HG03196 (cell line): ENCODE data around the gene ECEL1.
"Not testable (repeated sequence)": the region's sequence is repeated elsewhere in the genome, so short reads cannot be mapped to it uniquely, and the experiment has no call there.

Experiments used
- ATAC-seq: cut with Tn5 transposase; IDR thresholded peaks from one replicate; pipeline ENCODE4 v1.9.1; 2021; ENCODE audit not compliant: unreplicated experiment

Gene ECEL1

GRCh38 chr2:232443669-232444408 lies 43.8 kb downstream of the ECEL1 start:
- not testable (repeated sequence) for ATAC-seq

DNA sequence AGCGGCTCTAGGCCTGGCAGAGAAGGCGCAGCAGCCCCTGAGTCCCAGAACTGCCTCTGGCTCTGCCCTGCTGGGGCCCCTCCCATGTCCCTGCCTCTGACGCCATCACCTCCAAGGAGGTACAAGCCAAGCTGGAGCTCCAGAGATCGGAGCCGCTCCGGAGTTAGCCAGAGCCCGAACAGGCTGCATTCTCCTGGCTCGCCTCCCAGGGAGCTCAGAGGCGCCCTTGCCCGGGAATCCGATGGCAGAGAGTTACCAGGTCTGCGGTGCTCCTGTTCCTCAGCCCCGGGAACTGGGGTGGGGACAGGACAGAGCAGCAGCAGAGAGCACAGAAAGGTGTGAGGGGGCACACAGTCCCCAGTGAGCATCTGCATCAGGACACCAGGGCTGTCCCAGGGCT lies 44.6 kb downstream of the ECEL1 start:
- not testable (repeated sequence) for ATAC-seq

GRCh38 chr2:232442431-232442830 lies 45.2 kb downstream of the ECEL1 start:
- ATAC-seq, result not testable (repeated sequence)

GRCh38 chr2:232441922-232442321 lies 45.7 kb downstream of the ECEL1 start:
- not testable (repeated sequence) for ATAC-seq

- ATAC-seq, result no peak
These were observed 46.4 kb downstream of the ECEL1 start for GRCh38 chr2:232441147-232441651.

GRCh38 chr2:232440220-232441018 lies 47.2 kb downstream of the ECEL1 start:
- peak; percentile 61 for ATAC-seq

DNA sequence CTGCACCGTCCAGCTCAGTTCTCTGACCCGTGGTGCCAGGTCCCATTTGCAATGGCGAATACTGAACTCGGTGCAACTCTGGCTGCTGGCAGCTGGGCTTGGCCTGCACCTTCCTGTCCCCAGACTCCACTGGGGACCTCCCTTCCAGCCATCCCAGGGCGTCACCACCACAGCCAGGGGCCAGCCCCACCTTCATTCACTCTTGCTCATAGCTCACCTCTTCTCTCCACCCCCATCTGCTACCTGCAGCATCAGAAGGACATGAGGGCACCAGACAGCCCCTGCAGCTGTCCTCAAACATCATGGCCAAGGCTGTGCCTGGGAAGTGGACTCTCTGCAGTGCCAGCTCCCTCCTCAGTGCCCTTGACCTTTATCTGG lies 47.9 kb downstream of the ECEL1 start:
- no peak for ATAC-seq

DNA sequence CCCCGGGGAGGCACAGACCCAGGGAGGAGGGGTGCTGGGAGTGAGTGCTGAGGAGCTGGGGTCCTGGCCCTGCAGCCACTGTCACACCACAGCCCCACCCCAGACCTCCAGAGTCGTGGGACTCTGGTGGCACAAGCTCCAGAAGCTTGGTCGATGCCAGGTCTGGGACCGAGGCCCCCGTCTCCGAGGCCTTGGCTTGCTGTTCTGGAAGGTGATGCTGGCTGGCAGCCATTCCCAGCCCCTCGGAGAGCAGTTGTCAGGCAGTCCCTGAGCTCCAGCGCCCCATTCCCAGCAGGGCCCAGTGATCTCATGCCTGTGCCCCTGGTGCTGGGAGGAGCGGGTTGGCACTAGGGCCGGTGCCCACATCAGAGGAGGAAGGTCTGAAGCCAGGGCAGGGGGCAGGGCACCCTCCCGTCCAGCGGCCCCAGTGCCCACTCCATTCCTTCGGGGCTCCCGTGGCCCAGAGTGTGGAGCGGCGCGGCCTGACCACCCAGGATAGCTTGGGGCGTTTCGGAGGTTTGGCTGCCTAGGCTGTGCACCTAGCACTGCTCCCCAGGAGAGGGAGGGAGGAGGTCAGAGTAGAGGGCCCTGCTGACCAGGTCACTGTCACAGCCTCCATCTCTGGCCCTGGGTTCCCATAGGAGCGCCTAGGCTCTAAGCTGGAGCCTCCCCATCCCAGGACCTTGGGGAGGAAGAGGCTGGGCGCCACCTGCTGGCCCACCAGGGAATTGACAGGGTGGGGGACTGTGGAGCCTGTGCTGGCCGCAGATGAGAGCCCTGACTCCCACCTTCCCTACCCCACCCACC lies 48.5 kb downstream of the ECEL1 start:
- ATAC-seq, result no peak

GRCh38 chr2:232438091-232438490 lies 49.5 kb downstream of the ECEL1 start:
- no peak for ATAC-seq

GRCh38 chr2:232437195-232437571 lies 50.5 kb downstream of the ECEL1 start:
- no peak for ATAC-seq

DNA sequence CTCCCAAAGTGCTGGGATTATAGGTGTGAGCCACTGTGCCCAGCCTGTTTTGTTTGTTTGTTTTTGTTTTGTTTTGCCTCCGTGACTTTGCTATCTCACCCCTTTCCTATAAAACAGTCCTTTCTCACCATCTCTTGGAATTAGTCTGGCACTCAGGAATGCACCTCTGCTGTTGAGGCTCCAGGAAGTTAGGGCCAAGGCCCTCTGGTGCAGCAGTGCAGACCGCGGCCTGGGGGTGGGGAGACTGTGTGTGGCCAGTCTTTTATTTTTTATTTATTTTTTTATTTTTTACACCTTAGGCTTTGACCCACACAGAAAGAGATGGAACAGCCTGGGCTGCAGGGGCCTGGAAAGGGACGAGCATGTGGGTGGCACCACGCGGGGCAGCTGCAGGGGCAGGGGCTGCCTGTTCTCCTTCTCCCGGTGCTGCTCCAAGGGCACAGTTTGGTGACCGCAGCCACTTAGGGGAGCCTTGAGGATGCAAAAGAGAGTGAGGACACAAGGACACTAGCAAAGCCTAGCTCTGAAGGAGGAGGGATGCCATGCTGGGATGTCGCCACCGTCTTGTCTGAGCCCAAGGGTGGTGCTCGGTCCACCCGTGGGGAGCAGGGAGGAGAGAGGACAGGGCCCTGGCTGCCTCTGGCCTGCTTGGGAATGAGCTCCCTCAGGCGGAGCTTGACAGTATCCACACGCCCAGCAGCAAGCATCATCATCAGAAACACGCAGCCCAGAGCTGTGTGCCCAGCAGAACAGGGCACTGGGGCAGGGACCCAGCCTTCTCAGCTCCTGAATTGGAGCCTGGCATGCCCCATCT lies 51.0 kb downstream of the ECEL1 start:
- no peak for ATAC-seq

DNA sequence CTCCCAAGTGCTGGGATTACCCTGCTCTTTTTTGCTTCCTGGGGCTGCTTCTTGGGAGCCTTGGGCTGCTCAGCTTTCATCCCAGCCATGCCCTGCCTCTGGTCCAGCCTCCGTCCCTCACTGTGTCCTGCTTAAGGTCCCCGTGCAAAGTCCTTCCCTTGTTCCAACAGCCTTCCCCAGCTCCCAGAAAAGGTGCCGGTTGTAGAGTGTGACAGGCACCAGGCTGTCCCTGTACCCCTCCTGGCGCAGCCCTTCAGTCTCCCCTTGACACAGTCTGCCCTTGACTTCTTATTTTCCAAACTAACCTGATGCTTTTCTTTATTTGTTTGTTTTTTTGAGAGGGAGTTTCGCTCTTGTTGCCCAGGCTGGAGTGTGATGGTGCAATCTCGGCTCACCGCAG lies 51.8 kb downstream of the ECEL1 start:
- no peak for ATAC-seq

DNA sequence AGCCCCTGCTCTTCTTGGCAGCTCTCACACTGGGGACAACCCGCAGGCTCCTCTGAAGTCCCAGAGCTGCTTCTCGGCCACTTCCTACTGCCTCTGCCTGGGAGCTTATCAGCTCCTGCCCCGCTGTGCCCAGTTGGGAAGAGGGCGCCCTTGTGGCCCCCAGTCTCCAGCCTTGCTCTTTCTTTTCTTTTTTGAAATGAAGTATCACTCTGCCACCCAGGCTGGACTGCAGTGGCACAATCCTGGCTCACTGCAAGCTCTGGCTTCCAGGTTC lies 52.3 kb downstream of the ECEL1 start:
- ATAC-seq, result no peak

DNA sequence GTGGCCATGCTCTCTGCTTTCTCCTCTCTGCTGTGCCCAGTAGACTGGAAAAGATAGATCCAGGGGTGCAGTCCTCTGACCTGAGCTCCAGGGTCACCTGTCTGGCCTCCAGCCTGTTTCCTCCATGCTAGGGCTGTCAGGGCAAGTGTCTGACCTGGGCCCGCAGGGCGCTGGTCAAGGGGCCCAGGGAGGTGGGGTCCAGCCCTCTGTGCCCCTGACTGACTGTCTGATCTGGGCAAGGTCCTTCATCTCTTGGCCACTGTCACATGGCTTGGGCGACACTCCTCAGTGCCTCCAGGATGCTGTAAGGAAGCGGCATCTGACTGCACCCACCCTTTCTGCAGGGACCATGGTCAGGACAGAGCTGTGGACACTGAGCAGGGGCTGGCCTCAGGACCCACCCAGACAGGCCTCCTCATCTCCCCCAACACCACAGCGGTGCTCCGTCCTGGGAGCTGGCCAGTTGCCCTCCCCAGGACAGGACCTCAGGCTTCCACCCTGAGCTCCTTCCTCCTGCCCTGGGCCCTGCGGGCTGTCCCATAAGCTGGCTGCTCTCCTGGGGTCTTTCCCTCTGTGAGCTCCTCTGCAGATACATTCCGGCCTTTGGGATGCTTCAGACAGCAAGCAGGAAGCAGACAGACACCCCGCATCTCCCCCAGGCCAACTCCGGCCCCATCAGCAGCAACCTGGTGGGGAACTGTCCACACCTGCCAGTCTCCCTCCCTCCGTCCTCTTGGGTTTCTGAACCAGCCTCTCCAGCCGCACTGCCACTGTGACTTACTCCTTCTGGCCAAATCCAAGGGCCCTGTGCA lies 52.9 kb downstream of the ECEL1 start:
- ATAC-seq, result no peak

DNA sequence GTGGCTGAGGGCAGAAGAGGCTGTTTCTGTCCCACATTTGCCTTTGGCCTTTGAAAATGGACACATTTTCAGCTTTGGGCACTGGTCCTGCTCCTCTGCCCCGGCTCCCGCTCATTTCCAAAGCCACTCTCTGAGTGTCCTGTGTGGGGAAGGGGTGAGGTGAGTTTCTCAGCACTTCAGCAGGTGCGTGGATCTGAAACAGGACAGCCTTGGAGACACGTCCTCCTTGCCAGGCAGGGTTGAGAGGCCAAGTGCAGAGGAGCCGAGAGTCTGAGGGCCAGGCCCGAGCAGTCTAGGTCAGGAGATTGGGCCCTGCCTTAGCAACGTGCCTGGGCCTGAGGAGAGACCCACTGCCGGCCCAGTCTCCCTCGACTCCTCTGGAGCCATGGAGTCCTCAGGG lies 53.5 kb downstream of the ECEL1 start:
- ATAC-seq, result no peak

DNA sequence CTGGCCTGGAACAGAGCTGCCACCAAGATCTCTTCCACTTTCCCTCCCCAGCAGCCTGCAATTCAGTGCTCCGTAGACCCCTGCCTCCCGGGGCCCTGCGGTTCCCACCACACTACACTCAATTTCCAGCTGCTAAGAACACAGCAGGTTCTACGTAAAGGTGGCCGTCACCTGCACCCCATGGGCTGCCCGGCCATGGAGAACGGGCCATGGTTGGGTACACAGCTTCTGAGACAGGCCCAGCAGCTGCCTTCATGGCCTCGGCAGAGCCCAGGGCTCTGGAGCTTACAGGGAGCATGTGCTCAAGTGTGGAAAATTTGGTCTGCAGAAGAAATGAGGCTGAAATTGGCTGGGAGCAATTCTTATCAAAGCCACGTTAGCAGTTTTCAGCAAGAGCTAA lies 54.0 kb downstream of the ECEL1 start:
- not testable (repeated sequence) for ATAC-seq

GRCh38 chr2:232432598-232433184 lies 54.9 kb downstream of the ECEL1 start:
- no peak for ATAC-seq

DNA sequence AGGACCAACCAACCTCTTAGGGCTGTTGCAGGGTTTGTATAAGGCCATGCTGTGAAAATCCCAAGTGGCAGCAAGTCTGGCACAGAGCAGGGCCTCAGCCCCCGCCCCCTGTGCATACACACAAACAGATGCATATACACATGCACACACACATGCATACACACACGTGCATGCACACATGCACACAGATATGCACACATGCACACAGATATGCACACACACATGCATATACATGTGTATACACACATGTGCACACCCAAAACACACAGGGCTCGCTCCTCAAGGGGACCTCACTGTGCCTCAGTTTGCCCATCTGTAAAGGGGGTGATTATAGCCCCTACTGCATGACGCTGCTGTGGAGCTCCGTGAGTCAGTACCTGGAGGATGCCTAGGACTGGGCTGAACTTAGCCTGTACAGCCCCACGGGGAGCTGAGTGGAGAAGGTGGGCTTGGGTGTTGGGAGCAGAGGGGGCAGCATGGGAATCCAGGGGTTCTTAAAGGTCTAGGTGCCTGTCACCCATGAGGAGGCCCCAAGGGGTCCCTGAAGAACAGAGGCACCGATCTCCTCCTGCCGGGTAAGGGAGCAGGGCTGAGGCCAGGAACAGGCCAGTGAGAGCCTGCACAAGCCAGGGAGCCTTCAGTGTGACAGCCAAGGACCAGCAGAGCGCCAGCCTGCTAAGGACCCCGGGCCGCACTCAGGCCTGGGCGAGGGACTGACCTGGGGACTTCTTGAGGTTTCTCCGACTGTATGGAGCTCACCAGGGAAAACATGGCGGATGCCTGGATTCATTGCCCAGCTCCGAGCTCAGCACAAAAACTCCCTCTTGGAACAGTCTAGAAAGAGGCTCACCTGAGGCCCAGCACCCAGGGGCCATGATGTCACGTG lies 55.7 kb downstream of the ECEL1 start:
- ATAC-seq, result no peak
